DND-41 (cell line): ENCODE data around the gene USP32.

ENCODE experiments used
- EZH2 ChIP-seq: IDR thresholded peaks from 3 replicates; pipeline ENCODE4 v1.6.1; 2012; ENCODE audit warnings: borderline replicate concordance, low read depth, mild to moderate bottlenecking, moderate library complexity, low read length, inconsistent platforms; ENCODE audit not compliant: severe bottlenecking
- TF ChIP-seq, protein P1 (sequence below): IDR thresholded peaks from 2 replicates; pipeline ENCODE4 v1.5.1; 2012; ENCODE audit warnings: borderline replicate concordance, low read length, moderate library complexity, mild to moderate bottlenecking; ENCODE audit not compliant: poor library complexity, severe bottlenecking; ENCODE audit errors: extremely low read depth

DNA sequence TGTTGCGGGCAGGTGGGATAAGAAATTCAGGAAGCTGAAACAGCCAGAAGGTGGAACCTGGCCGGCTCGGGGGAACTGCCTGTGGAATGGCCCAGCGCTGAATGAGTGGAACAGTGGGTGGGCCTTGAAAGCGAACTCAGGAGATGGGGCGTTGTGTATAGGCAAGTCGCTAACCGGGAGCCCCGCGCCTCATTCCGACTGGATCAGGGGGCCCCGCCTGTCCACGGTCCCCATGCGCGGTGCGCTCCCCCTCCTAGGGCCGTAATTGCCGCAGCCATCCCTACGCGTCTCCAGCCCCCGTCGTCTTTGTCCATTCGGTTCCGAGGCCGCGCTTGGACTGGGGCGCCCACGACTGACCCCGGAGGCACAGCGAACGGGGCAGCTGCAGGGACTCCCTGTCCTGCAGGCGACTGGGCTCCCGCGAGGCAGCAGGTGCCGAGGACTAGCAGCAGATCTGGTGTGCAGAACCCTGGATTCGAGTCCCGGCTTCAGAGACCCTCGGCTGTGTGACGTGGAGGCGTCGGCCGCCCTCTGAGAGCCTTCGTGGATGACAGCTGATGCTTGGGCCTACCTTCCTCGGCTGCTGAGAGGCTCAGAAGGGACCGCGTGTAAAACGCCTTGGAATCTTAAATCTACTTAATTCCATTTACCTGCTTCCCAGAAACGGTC lies 253.0 kb downstream of the USP32 start:
- TF ChIP-seq, protein P1, sequence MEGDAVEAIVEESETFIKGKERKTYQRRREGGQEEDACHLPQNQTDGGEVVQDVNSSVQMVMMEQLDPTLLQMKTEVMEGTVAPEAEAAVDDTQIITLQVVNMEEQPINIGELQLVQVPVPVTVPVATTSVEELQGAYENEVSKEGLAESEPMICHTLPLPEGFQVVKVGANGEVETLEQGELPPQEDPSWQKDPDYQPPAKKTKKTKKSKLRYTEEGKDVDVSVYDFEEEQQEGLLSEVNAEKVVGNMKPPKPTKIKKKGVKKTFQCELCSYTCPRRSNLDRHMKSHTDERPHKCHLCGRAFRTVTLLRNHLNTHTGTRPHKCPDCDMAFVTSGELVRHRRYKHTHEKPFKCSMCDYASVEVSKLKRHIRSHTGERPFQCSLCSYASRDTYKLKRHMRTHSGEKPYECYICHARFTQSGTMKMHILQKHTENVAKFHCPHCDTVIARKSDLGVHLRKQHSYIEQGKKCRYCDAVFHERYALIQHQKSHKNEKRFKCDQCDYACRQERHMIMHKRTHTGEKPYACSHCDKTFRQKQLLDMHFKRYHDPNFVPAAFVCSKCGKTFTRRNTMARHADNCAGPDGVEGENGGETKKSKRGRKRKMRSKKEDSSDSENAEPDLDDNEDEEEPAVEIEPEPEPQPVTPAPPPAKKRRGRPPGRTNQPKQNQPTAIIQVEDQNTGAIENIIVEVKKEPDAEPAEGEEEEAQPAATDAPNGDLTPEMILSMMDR, result no peak
- no peak for TF ChIP-seq EZH2
